ENCODE measurements around the gene SH3GL2. TPM values are rescaled to one million over a fixed set of nuclear protein-coding genes. Genes with fewer than 3 reads are reported as not detected.

SH3GL2 gene
- total and polyA plus RNA-seq, 2 donors: 0.38 to 1.8 TPM

DNA sequence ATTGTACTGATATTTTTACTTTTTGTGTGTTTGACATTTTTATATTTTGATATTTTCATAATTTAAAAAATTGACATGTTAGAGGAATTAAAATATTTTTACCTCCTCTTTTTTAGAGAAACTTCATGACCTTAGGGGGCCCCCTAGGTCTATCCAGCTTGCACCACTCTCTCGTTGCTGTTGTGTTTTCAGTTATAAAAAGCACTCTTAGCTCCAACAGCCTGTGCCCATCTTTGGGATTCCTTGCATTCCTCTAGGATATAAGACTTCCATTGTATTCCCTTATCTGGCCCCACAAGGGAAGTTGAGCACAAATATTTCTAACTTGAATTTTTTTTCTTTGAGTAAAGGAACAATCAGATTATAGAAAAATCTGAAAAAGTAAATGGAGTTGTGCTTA is 245.3 kb downstream of the SH3GL2 start:
- no peaks in the 10 kb centered on the region for H3K4me1 ChIP-seq (ENCODE audit: control insufficient read depth in 2 of 2, insufficient read depth in 2 of 2, low read length in 2 of 2)
- WGBS: 38% methylated on average over 1 of the region's 1 CpG

DNA sequence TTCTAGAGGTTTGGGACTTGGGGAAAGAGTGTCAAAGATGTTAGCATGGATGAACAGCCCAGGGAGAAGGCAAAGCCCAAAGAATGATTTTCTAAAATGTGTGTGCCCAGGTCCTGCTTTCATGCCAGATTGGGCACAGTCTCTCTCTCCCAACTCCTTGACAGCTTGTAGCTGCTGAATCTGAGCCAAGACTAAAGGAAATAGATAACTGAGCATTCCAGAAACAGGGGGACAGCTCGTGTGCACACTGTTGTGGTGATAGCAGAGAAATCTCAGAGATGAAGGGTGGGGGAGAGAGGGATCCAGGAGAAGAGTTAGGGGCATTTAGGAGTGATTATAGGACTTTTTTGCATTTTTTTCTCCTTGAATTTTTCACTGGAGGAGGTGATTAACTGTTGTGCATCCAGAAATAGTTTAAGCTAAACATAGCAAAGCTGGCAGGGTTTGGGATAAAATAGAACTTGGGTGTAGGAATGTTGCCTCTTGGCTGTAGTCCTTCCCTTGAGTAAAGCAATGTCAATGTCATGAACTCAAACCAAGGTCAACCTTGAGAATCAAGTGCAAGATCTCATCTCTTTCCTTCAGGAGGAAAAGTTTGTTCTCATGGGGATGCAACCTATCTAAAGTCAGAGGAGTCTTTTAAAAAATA is 245.9 kb downstream of the SH3GL2 start:
- H3K9me3 ChIP-seq (ENCODE audit: control insufficient read depth in 2 of 2, insufficient read depth in 1 of 2, low read length in 1 of 2): no peaks in the 10 kb centered on the region
- H3K36me3 ChIP-seq (ENCODE audit: control insufficient read depth in 2 of 2, insufficient read depth in 2 of 2, low read length in 1 of 2): no peaks in the 10 kb centered on the region
- 22% methylated on average over 1 of the region's 1 CpG for WGBS
- DNase-seq (ENCODE audit: low read depth in 6 of 9, low spot score in 9 of 9): no peak
- no peaks in the 10 kb centered on the region for H3K4me1 ChIP-seq (ENCODE audit: control insufficient read depth in 2 of 2, insufficient read depth in 2 of 2, low read length in 2 of 2)
- H3K4me3 ChIP-seq (ENCODE audit: low read length in 2 of 2): no peak overlapping the region
- no peaks in the 10 kb centered on the region for H3K27me3 ChIP-seq (ENCODE audit: control insufficient read depth in 2 of 2, insufficient read depth in 1 of 2, low read length in 1 of 2)
- no peak overlapping the region for H3K27ac ChIP-seq (ENCODE audit: low read depth in 1 of 2, low read length in 1 of 2)

More for the DNA sequence above, 245.3 kb downstream of the SH3GL2 start:
- Histone ChIP-seq H3K27me3 (ENCODE audit: control insufficient read depth in 2 of 2, insufficient read depth in 1 of 2, low read length in 1 of 2) (no peaks in the 10 kb centered on the region), H3K27ac (ENCODE audit: low read depth in 1 of 2, low read length in 1 of 2) (no peak overlapping the region), H3K4me3 (ENCODE audit: low read length in 2 of 2) (no peak overlapping the region), H3K9me3 (ENCODE audit: control insufficient read depth in 2 of 2, insufficient read depth in 1 of 2, low read length in 1 of 2) (no peaks in the 10 kb centered on the region), H3K36me3 (ENCODE audit: control insufficient read depth in 2 of 2, insufficient read depth in 2 of 2, low read length in 1 of 2) (no peaks in the 10 kb centered on the region)
- no peak for DNase-seq (ENCODE audit: low read depth in 6 of 9, low spot score in 9 of 9)

DNA sequence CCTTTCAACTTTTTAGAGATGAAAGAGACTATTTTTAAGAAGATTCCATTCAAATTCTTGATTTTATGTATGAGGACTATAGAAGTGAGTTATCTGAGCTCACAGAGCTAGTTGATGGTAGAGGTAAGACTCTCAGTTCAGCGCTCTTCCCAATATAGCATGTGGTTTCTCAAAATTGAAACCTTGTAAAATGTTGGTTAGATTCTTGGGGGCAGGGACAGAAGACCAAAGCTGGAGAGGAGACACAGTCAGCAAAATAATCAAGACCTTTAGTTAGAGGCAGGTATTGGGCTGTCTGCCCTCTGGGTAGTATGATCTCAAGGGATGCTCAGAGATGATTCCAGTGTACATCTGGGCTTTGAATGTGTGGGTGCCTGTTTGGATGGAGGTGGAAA is 246.4 kb downstream of the SH3GL2 start:
- Histone ChIP-seq H3K4me3 (ENCODE audit: low read length in 2 of 2) (no peak overlapping the region), H3K27me3 (ENCODE audit: control insufficient read depth in 2 of 2, insufficient read depth in 1 of 2, low read length in 1 of 2) (no peaks in the 10 kb centered on the region), H3K36me3 (ENCODE audit: control insufficient read depth in 2 of 2, insufficient read depth in 2 of 2, low read length in 1 of 2) (no peaks in the 10 kb centered on the region), H3K27ac (ENCODE audit: low read depth in 1 of 2, low read length in 1 of 2) (no peak overlapping the region), H3K4me1 (ENCODE audit: control insufficient read depth in 2 of 2, insufficient read depth in 2 of 2, low read length in 2 of 2) (no peaks in the 10 kb centered on the region), H3K9me3 (ENCODE audit: control insufficient read depth in 2 of 2, insufficient read depth in 1 of 2, low read length in 1 of 2) (no peaks in the 10 kb centered on the region)
- DNase-seq (ENCODE audit: low read depth in 6 of 9, low spot score in 9 of 9): no peak
- 97% methylated on average over 1 of the region's 1 CpG for WGBS

DNA sequence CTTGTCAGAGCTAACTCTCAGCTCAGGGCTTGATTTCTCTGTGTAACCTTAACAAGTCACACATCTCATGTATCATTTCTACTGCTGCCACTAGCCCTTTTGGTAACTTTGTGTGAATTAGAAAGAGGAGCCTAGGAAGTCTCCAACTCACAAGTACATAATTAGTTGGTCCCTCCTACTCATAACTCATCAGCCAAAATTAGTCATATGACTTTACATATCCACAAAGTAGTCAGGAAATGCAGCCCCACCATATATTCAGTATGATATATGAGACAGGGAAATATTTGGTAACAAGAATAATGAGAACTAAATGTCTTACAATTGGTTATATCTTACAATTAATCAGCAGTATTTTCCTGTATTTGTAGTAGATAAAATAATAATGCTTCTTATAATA is 250.2 kb downstream of the SH3GL2 start:
- no peaks in the 10 kb centered on the region for H3K36me3 ChIP-seq (ENCODE audit: control insufficient read depth in 2 of 2, insufficient read depth in 2 of 2, low read length in 1 of 2)
- no peak overlapping the region for H3K27ac ChIP-seq (ENCODE audit: low read depth in 1 of 2, low read length in 1 of 2)
- H3K27me3 ChIP-seq (ENCODE audit: control insufficient read depth in 2 of 2, insufficient read depth in 1 of 2, low read length in 1 of 2): no peaks in the 10 kb centered on the region
- H3K4me3 ChIP-seq (ENCODE audit: low read length in 2 of 2): no peak overlapping the region
- no peak for DNase-seq (ENCODE audit: low read depth in 6 of 9, low spot score in 9 of 9)
- H3K9me3 ChIP-seq (ENCODE audit: control insufficient read depth in 2 of 2, insufficient read depth in 1 of 2, low read length in 1 of 2): no peaks in the 10 kb centered on the region
- no peaks in the 10 kb centered on the region for H3K4me1 ChIP-seq (ENCODE audit: control insufficient read depth in 2 of 2, insufficient read depth in 2 of 2, low read length in 2 of 2)

DNA sequence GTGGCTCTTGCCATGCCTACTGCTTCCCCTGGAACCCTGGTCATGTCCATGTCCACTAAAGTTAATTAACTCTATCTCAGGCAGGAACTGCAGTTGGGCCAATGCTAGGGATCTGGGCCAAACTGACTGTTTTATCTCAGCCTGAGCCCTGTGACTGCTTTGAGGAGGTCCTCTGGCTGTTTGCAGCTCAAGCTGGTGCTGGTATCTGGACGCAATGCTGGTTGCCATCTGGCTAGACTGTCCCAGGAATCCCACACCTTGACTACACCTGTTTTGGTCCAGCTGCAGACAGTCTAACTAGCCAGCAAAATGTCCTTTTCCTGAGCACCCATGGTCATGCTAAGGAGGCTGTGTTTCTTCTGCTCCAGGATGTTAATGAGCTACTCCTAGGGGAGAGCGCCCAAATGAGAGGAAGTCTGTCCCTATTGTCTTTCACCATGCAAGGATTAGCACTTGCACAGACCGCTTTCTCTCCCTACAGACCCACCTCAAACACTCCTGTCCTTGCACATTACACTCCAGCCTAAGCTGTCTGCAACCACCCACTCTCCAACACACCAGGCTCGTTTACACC is 251.0 kb downstream of the SH3GL2 start:
- DNase-seq (ENCODE audit: low read depth in 6 of 9, low spot score in 9 of 9): no peak

DNA sequence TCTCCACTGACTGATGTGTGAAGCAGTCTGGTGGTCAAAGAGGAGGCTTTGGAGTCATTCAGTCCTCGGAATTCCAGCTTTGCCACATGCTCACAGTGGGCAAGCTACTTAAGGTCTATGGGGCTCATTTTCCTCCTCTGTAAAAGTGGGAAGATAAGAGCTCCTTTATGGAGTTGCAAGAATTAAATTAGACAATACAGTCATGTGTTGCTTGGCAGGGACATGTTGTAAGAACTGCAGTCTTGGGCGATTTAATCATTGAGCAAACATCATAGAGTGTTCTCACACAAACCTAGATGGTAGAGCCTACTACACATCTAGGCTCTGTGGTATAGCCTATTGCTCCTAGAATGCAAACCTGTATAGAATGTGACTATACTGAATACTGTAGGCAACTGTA is 253.9 kb downstream of the SH3GL2 start:
- WGBS: 45% methylated on average over 2 of the region's 2 CpGs
- H3K27ac ChIP-seq (ENCODE audit: low read depth in 1 of 2, low read length in 1 of 2): no peak overlapping the region

More for the DNA sequence above, 251.0 kb downstream of the SH3GL2 start:
- H3K4me1 ChIP-seq (ENCODE audit: control insufficient read depth in 2 of 2, insufficient read depth in 2 of 2, low read length in 2 of 2): no peaks in the 10 kb centered on the region
- no peaks in the 10 kb centered on the region for H3K27me3 ChIP-seq (ENCODE audit: control insufficient read depth in 2 of 2, insufficient read depth in 1 of 2, low read length in 1 of 2)
- H3K36me3 ChIP-seq (ENCODE audit: control insufficient read depth in 2 of 2, insufficient read depth in 2 of 2, low read length in 1 of 2): no peaks in the 10 kb centered on the region
- no peaks in the 10 kb centered on the region for H3K9me3 ChIP-seq (ENCODE audit: control insufficient read depth in 2 of 2, insufficient read depth in 1 of 2, low read length in 1 of 2)
- H3K27ac ChIP-seq (ENCODE audit: low read depth in 1 of 2, low read length in 1 of 2): no peak overlapping the region
- no peak overlapping the region for H3K4me3 ChIP-seq (ENCODE audit: low read length in 2 of 2)
- 86% methylated on average over 4 of the region's 4 CpGs for WGBS

DNA sequence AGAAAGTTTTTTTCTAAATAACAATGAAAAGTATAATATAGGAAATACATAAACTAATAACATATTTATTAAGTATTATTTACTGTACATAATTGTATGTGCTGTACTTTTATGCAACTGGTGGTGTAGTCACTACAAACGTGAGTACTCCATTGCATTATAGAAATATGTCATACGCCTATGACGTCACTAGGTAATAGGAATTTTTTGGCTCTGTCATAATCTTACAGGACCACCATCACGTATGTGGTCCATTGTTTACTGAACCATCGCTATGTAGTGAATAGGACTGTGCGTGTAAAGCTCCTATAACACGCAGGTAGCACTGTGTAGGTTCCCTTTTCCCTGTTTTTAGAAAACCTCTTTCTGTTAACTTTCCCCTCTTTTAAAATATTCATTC is 255.0 kb downstream of the SH3GL2 start:
- no peaks in the 10 kb centered on the region for H3K4me1 ChIP-seq (ENCODE audit: control insufficient read depth in 2 of 2, insufficient read depth in 2 of 2, low read length in 2 of 2)
- H3K27ac ChIP-seq (ENCODE audit: low read depth in 1 of 2, low read length in 1 of 2): no peak overlapping the region
- WGBS: 95% methylated on average over 7 of the region's 7 CpGs
- H3K27me3 ChIP-seq (ENCODE audit: control insufficient read depth in 2 of 2, insufficient read depth in 1 of 2, low read length in 1 of 2): no peaks in the 10 kb centered on the region
- no peaks in the 10 kb centered on the region for H3K9me3 ChIP-seq (ENCODE audit: control insufficient read depth in 2 of 2, insufficient read depth in 1 of 2, low read length in 1 of 2)
- no peak overlapping the region for H3K4me3 ChIP-seq (ENCODE audit: low read length in 2 of 2)
- H3K36me3 ChIP-seq (ENCODE audit: control insufficient read depth in 2 of 2, insufficient read depth in 2 of 2, low read length in 1 of 2): no peaks in the 10 kb centered on the region
- DNase-seq (ENCODE audit: low read depth in 6 of 9, low spot score in 9 of 9): no peak

More for the DNA sequence above, 253.9 kb downstream of the SH3GL2 start:
- no peaks in the 10 kb centered on the region for H3K9me3 ChIP-seq (ENCODE audit: control insufficient read depth in 2 of 2, insufficient read depth in 1 of 2, low read length in 1 of 2)
- H3K4me1 ChIP-seq (ENCODE audit: control insufficient read depth in 2 of 2, insufficient read depth in 2 of 2, low read length in 2 of 2): no peaks in the 10 kb centered on the region
- H3K36me3 ChIP-seq (ENCODE audit: control insufficient read depth in 2 of 2, insufficient read depth in 2 of 2, low read length in 1 of 2): no peaks in the 10 kb centered on the region
- H3K4me3 ChIP-seq (ENCODE audit: low read length in 2 of 2): no peak overlapping the region
- no peaks in the 10 kb centered on the region for H3K27me3 ChIP-seq (ENCODE audit: control insufficient read depth in 2 of 2, insufficient read depth in 1 of 2, low read length in 1 of 2)
- no peak for DNase-seq (ENCODE audit: low read depth in 6 of 9, low spot score in 9 of 9)

DNA sequence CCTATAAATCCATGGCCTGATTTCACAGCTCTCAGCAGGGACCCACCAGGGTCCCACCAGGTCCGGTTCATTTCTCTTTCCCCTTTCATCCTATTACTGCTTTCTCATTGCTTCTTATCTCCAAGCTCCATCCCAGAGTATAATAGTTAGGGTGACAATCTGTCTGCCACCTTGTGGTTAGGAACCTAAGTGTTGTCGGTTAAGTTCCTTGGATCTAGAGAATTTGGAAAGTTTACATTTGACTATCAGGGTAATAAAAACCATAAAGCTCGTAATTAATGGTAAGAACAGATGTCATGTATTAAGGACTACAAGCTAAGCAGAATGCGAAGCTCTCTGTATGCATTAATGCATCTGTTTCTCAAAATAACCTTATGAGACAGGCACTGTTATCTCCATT is 259.1 kb downstream of the SH3GL2 start:
- DNase-seq (ENCODE audit: low read depth in 6 of 9, low spot score in 9 of 9): no peak
- peaks cover 0 to 2% of the 10 kb centered on the region in 2 donors for H3K9me3 ChIP-seq (ENCODE audit: control insufficient read depth in 2 of 2, insufficient read depth in 1 of 2, low read length in 1 of 2)
- H3K4me1 ChIP-seq (ENCODE audit: control insufficient read depth in 2 of 2, insufficient read depth in 2 of 2, low read length in 2 of 2): no peaks in the 10 kb centered on the region
- H3K27ac ChIP-seq (ENCODE audit: low read depth in 1 of 2, low read length in 1 of 2): no peak overlapping the region
- no peak overlapping the region for H3K4me3 ChIP-seq (ENCODE audit: low read length in 2 of 2)
- WGBS: 59% methylated on average over 4 of the region's 4 CpGs
- no peaks in the 10 kb centered on the region for H3K36me3 ChIP-seq (ENCODE audit: control insufficient read depth in 2 of 2, insufficient read depth in 2 of 2, low read length in 1 of 2)
- no peaks in the 10 kb centered on the region for H3K27me3 ChIP-seq (ENCODE audit: control insufficient read depth in 2 of 2, insufficient read depth in 1 of 2, low read length in 1 of 2)

DNA sequence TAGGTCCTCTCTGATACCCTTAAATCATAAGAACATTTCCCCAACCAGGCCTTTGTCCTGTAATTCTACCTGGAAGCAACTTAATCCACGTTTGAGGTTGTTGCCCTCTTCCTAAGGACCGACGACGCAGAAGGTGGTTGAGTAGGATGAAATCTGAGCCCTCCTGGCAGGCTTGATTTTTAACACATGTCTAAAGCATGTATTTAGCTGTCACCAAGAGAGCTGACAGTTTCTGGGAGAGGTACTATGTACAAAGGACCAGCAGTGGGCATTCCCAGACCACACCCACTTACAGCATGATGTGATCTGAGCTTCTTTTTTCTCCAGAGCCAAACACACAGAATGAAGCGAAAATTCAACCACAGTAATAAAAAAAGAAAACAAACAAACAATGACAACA is 260.9 kb downstream of the SH3GL2 start:
- no peak overlapping the region for H3K27ac ChIP-seq (ENCODE audit: low read depth in 1 of 2, low read length in 1 of 2)
- WGBS: 77% methylated on average over 5 of the region's 5 CpGs
- H3K36me3 ChIP-seq (ENCODE audit: control insufficient read depth in 2 of 2, insufficient read depth in 2 of 2, low read length in 1 of 2): no peaks in the 10 kb centered on the region
- H3K9me3 ChIP-seq (ENCODE audit: control insufficient read depth in 2 of 2, insufficient read depth in 1 of 2, low read length in 1 of 2): peaks cover 0 to 11% of the 10 kb centered on the region in 2 donors
- no peak for DNase-seq (ENCODE audit: low read depth in 6 of 9, low spot score in 9 of 9)
- H3K4me3 ChIP-seq (ENCODE audit: low read length in 2 of 2): no peak overlapping the region
- no peaks in the 10 kb centered on the region for H3K27me3 ChIP-seq (ENCODE audit: control insufficient read depth in 2 of 2, insufficient read depth in 1 of 2, low read length in 1 of 2)
- H3K4me1 ChIP-seq (ENCODE audit: control insufficient read depth in 2 of 2, insufficient read depth in 2 of 2, low read length in 2 of 2): no peaks in the 10 kb centered on the region
